22Rv1 (cell line): ENCODE measurements around the gene BPIFB4.

Experiments
- ZFX ChIP-seq: fragments of 450-650 bp; IDR thresholded peaks from 2 replicates; pipeline ENCODE4 v1.6.1; 2017; ENCODE audit warnings: antibody characterized with exemption, borderline replicate concordance
- TF ChIP-seq, protein P1 (sequence below): fragments of 450-650 bp; IDR thresholded peaks from 2 replicates; pipeline ENCODE4 v1.5.1; 2017; ENCODE audit warnings: mild to moderate bottlenecking

- TF ChIP-seq, protein P1, sequence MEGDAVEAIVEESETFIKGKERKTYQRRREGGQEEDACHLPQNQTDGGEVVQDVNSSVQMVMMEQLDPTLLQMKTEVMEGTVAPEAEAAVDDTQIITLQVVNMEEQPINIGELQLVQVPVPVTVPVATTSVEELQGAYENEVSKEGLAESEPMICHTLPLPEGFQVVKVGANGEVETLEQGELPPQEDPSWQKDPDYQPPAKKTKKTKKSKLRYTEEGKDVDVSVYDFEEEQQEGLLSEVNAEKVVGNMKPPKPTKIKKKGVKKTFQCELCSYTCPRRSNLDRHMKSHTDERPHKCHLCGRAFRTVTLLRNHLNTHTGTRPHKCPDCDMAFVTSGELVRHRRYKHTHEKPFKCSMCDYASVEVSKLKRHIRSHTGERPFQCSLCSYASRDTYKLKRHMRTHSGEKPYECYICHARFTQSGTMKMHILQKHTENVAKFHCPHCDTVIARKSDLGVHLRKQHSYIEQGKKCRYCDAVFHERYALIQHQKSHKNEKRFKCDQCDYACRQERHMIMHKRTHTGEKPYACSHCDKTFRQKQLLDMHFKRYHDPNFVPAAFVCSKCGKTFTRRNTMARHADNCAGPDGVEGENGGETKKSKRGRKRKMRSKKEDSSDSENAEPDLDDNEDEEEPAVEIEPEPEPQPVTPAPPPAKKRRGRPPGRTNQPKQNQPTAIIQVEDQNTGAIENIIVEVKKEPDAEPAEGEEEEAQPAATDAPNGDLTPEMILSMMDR = no peak
- TF ChIP-seq ZFX = no peak
Measured at GRCh38 chr20:33068251-33068939, 11.0 kb upstream of the BPIFB4 start.
